Activated naive CD8-positive, alpha-beta T cell treated with anti-CD3 and anti-CD28 coated beads for 36 hours (primary cell): ENCODE results near the gene KLHL8. TPM values are rescaled to one million over a fixed set of nuclear protein-coding genes. Genes with fewer than 3 reads are reported as not detected.
"Not testable (repeated sequence)": the region's sequence is repeated elsewhere in the genome, so short reads cannot be mapped to it uniquely, and the experiment has no call there.

ENCODE experiments used
- DNase-seq: peaks from one replicate; pipeline ENCODE4 v3.0.0; 2021
- H3K27ac Mint-ChIP-seq: one replicate; pipeline ENCODE4 v1.8.0; 2022; ENCODE audit warnings: mild to moderate bottlenecking, moderate library complexity, mixed read lengths
- H3K27me3 Mint-ChIP-seq: one replicate; pipeline ENCODE4 v1.8.0; 2022; ENCODE audit warnings: mild to moderate bottlenecking, mixed read lengths
- H3K36me3 Mint-ChIP-seq: one replicate; pipeline ENCODE4 v1.8.0; 2021; ENCODE audit warnings: mild to moderate bottlenecking, mixed read lengths
- H3K4me1 Mint-ChIP-seq: one replicate; pipeline ENCODE4 v1.8.0; 2021; ENCODE audit warnings: mixed read lengths
- H3K4me3 Mint-ChIP-seq: one replicate; pipeline ENCODE4 v1.8.0; 2022; ENCODE audit warnings: mild to moderate bottlenecking, moderate library complexity, mixed read lengths
- H3K9me3 Mint-ChIP-seq: one replicate; pipeline ENCODE4 v1.8.0; 2022; ENCODE audit warnings: mixed read lengths
- total RNA-seq, 2 experiments: library from RNA; stranded (reverse); gene quantifications; one replicate each; pipeline ENCODE4 v1.2.3, GENCODE V29; 2021

The KLHL8 gene
- total RNA-seq, 2 experiments from 2014 or later, result 16.2 to 17.4 TPM

DNA sequence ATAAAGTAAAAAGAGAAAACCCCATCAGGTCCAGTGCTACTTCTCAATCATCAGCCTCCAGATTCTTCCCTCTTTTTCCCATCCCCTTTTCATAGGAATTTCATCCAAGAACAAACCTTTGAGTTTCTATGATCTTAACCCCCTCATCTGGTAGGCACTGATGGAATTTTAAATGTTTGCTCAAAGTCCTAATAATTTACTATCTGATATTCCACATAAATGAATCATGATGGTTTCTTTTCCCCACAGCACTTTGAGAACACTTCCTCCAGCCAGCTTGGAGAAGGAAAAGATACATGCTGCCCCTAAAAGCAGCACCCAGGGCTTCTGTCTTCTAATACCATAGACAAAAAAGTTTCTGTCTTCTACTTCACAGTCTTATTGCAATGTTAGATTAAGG is 19.4 kb upstream of the KLHL8 start:
- H3K4me3 Mint-ChIP-seq, result no peak overlapping the region
- peaks cover 17% of the 10 kb centered on the region for H3K36me3 Mint-ChIP-seq
- DNase-seq, result no peak
- no peaks in the 10 kb centered on the region for H3K27me3 Mint-ChIP-seq
- H3K9me3 Mint-ChIP-seq, result peaks cover 19% of the 10 kb centered on the region
- no peaks in the 10 kb centered on the region for H3K4me1 Mint-ChIP-seq
- H3K27ac Mint-ChIP-seq, result no peak overlapping the region

- Mint-ChIP-seq H3K36me3 (peaks cover 14% of the 10 kb centered on the region), H3K27me3 (no peaks in the 10 kb centered on the region), H3K4me3 (no peak overlapping the region), H3K9me3 (peaks cover 15% of the 10 kb centered on the region), H3K4me1 (no peaks in the 10 kb centered on the region), H3K27ac (no peak overlapping the region)
- DNase-seq, result no peak
These were observed 18.8 kb upstream of the KLHL8 start for GRCh38 chr4:87239194-87239593.

GRCh38 chr4:87236861-87237260 is 16.4 kb upstream of the KLHL8 start:
- Mint-ChIP-seq H3K9me3 (no peaks in the 10 kb centered on the region), H3K4me3 (no peak overlapping the region), H3K27me3 (no peaks in the 10 kb centered on the region), H3K27ac (no peak overlapping the region), H3K4me1 (no peaks in the 10 kb centered on the region), H3K36me3 (no peaks in the 10 kb centered on the region)
- DNase-seq, result no peak

- no peaks in the 10 kb centered on the region for H3K36me3 Mint-ChIP-seq
- no peak overlapping the region for H3K27ac Mint-ChIP-seq
- H3K4me3 Mint-ChIP-seq, result peak overlapping the region; percentile 78
- no peaks in the 10 kb centered on the region for H3K9me3 Mint-ChIP-seq
- H3K27me3 Mint-ChIP-seq, result no peaks in the 10 kb centered on the region
- DNase-seq, result no peak
- H3K4me1 Mint-ChIP-seq, result no peaks in the 10 kb centered on the region
These were observed 14.7 kb upstream of the KLHL8 start for GRCh38 chr4:87235020-87235671.

GRCh38 chr4:87232216-87232615 is 11.8 kb upstream of the KLHL8 start:
- Mint-ChIP-seq H3K4me3 (no peak overlapping the region), H3K27me3 (no peaks in the 10 kb centered on the region), H3K4me1 (peaks cover 5% of the 10 kb centered on the region), H3K36me3 (no peaks in the 10 kb centered on the region), H3K27ac (no peak overlapping the region), H3K9me3 (no peaks in the 10 kb centered on the region)
- no peak for DNase-seq

DNA sequence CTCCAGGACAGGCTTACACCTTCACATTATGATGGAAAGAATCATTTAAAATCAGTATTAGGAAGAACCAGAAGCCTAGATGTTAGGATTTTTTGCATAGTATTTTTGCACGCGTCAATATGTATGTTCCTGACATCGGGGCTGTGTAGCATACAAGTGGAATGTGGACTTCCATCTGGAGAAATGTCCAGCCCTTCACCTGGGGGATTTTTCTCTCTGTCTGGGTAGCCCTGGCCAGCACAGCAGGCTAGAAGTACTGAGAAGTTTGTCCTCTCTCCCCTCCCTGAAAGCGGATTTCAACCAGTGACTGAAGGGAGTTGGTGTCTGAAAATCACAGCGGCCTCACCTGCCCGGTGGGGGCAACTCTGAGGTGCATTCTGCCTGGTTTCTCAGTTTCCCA is 10.4 kb upstream of the KLHL8 start:
- Mint-ChIP-seq H3K4me3 (no peak overlapping the region), H3K36me3 (no peaks in the 10 kb centered on the region), H3K9me3 (no peaks in the 10 kb centered on the region), H3K4me1 (peaks cover 5% of the 10 kb centered on the region), H3K27ac (no peak overlapping the region), H3K27me3 (no peaks in the 10 kb centered on the region)
- no peak for DNase-seq

DNA sequence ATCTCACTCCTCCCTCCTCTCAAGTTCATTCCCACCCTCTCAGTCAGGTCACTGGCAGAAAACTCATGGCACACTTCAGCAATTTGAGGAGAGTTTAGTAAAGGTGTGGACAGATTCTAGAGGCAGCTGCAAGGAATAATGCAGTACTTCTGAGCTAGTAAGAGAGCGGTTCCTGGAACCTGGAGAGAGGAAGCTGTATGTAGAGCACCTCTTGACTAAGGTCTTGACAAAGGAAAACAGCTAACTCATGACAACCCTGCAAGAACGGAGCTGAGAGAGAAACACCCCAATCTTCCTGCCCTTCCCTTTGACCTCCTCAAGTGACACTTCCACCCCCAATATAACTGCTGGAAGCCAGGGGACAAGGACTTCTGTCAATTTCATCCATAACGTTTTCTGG is 9.6 kb upstream of the KLHL8 start:
- Mint-ChIP-seq H3K9me3 (no peaks in the 10 kb centered on the region), H3K4me1 (peaks cover 8% of the 10 kb centered on the region), H3K27me3 (no peaks in the 10 kb centered on the region), H3K36me3 (no peaks in the 10 kb centered on the region), H3K27ac (no peak overlapping the region), H3K4me3 (no peak overlapping the region)
- DNase-seq, result no peak

DNA sequence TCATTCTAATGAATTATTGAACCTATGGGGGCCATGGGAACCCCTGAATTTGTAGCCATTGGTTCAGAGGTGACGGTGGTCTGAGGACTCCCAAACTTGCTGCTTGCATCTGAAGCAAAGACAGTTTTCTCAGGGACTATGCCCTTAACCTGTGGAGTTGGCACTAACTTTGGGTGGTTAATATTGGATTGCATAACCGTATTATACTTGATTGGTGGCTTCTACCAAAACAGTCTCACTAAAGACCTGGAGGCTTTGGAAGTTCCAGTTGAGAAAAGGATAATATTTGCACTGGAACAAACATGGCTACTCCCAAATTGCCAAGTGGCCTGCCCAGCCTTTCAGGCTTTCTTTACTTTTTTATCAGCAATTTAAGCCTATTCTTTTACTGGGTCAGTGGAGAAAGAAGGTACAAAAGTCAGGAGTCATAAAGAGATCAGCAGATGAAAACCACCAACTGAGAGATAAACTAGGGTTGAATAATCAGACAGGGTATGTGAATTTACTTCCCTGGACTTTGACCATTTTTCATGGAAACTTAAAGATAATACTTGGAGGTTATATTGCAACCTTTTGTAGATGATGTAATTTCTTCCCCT is 7.9 kb upstream of the KLHL8 start:
- Mint-ChIP-seq H3K36me3 (no peaks in the 10 kb centered on the region), H3K27me3 (no peaks in the 10 kb centered on the region), H3K4me3 (no peak overlapping the region), H3K9me3 (no peaks in the 10 kb centered on the region), H3K27ac (no peak overlapping the region), H3K4me1 (peaks cover 8% of the 10 kb centered on the region)
- no peak for DNase-seq

DNA sequence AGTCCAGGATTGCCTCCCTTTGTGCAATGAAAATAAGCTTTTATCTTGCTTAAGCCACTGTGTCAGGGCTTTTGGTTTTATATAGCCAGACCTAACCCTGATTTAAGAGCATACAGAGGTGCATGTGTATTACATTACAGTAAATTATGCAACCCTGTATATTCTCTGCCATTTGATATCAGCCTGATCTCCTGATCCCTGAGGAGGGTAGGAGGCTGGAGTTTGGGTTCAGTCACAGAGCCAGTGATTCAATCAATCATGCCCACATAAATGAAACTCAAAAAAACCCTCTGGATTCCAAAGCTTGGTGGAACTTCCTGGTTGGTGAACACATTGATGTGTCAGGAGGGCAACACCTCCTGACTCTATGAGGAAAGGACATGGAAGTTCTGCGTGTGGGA is 7.3 kb upstream of the KLHL8 start:
- Mint-ChIP-seq H3K36me3 (no peaks in the 10 kb centered on the region), H3K9me3 (no peaks in the 10 kb centered on the region), H3K4me1 (peaks cover 8% of the 10 kb centered on the region), H3K27ac (no peak overlapping the region), H3K4me3 (no peak overlapping the region), H3K27me3 (no peaks in the 10 kb centered on the region)
- no peak for DNase-seq

GRCh38 chr4:87225936-87226335 is 5.5 kb upstream of the KLHL8 start:
- Mint-ChIP-seq H3K27me3 (no peaks in the 10 kb centered on the region), H3K36me3 (no peaks in the 10 kb centered on the region), H3K9me3 (no peaks in the 10 kb centered on the region), H3K4me3 (no peak overlapping the region), H3K27ac (no peak overlapping the region), H3K4me1 (peaks cover 8% of the 10 kb centered on the region)
- no peak for DNase-seq

DNA sequence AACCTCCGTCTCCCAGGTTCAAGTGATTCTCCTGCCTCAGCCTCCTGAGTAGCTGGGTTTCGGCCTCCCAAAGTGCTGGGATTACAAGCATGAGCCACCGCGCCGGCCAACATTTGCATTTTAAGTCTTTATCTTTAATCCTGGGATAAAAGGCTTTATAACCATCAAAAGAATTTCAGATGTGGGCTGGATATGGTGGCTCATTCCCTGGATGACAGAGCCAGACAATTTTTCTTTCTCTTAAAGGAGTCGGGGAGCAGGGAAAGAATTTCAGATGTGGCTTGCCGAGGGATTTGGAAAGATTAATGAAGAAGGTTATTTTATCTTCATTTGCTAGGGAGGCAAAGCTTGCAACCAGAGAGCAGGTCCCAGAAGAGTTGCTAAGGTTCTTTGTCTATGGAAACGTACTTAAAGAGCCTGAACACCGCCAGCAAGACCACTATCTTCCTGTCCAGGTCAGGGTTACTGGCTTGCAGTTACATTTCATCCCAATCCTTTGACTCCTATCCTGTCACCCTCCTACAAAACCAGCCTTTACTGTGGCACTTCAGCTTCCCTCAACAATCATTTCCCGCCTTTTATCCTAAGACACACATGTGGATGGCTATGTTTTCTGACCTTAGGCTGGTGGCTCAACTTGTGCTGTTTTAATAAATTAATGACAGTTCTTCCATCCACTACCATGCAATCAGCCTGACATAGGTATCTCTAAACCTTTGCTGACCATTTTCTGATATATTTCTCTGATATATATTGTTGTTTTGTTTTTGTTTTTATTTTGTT is 3.9 kb upstream of the KLHL8 start:
- Mint-ChIP-seq H3K4me3 (no peak overlapping the region), H3K27me3 (no peaks in the 10 kb centered on the region), H3K4me1 (peaks cover 13% of the 10 kb centered on the region), H3K36me3 (no peaks in the 10 kb centered on the region), H3K9me3 (no peaks in the 10 kb centered on the region), H3K27ac (no peak overlapping the region)
- DNase-seq, result no peak

DNA sequence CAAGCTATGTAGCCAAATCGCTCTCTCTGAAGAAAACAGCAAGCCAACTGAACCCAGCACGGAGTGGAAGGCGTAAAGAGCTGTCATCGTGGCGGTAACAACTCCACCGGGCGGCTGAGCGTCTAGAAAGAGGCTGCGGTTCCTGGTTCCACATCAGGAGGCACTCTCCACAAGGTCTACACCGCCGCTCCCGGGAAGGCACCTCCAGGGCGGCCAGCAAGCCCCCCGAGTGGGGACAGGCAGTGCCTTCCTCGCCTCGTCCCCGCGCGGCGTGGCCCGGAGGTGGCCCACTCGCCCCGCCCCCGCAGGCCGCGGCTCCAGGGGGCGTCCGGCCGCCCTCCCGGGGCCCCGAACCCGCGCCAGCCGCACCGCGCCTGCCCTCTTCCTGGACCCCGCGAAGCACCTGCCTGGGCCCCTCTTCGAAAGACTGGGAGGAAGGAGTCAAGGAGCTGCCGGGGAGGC is 755 bp downstream of the KLHL8 start:
- H3K27me3 Mint-ChIP-seq, result no peaks in the 10 kb centered on the region
- peak; percentile 60 for DNase-seq
- peak overlapping the region; percentile 82 for H3K4me3 Mint-ChIP-seq
- peaks cover 20% of the 10 kb centered on the region for H3K4me1 Mint-ChIP-seq
- peak overlapping the region; percentile 91 for H3K27ac Mint-ChIP-seq
- no peaks in the 10 kb centered on the region for H3K9me3 Mint-ChIP-seq
- peaks cover 3% of the 10 kb centered on the region for H3K36me3 Mint-ChIP-seq

GRCh38 chr4:87217235-87217763 is 3.1 kb downstream of the KLHL8 start:
- not testable (repeated sequence) for H3K36me3 Mint-ChIP-seq, H3K27me3 Mint-ChIP-seq, H3K27ac Mint-ChIP-seq, H3K4me3 Mint-ChIP-seq, H3K9me3 Mint-ChIP-seq, DNase-seq
- peaks cover 22% of the 10 kb centered on the region for H3K4me1 Mint-ChIP-seq

- Mint-ChIP-seq H3K9me3 (no peaks in the 10 kb centered on the region), H3K27me3 (no peaks in the 10 kb centered on the region), H3K36me3 (peaks cover 3% of the 10 kb centered on the region)
These were observed 3.9 kb downstream of the KLHL8 start for GRCh38 chr4:87216469-87216868.

GRCh38 chr4:87213421-87214075 is 6.9 kb downstream of the KLHL8 start:
- H3K36me3 Mint-ChIP-seq, result peaks cover 3% of the 10 kb centered on the region
- no peak overlapping the region for H3K27ac Mint-ChIP-seq
- no peaks in the 10 kb centered on the region for H3K27me3 Mint-ChIP-seq
- no peak overlapping the region for H3K4me3 Mint-ChIP-seq
- H3K4me1 Mint-ChIP-seq, result peaks cover 30% of the 10 kb centered on the region
- DNase-seq, result no peak
- H3K9me3 Mint-ChIP-seq, result no peaks in the 10 kb centered on the region

More at GRCh38 chr4:87216469-87216868, 3.9 kb downstream of the KLHL8 start:
- H3K27ac Mint-ChIP-seq, result no peak overlapping the region
- H3K4me1 Mint-ChIP-seq, result peaks cover 26% of the 10 kb centered on the region
- no peak for DNase-seq
- no peak overlapping the region for H3K4me3 Mint-ChIP-seq
